NCI-H510A treated with DMSO at 0.1 percent for 48 hours (cell line): ENCODE measurements around the gene CEP72.
"Not testable (repeated sequence)": the region's sequence is repeated elsewhere in the genome, so short reads cannot be mapped to it uniquely, and the experiment has no call there.

Experiments
- DNase-seq: peaks from one replicate; lab custom pipeline; 2025; lab: John Stamatoyannopoulos, UW

Gene CEP72

GRCh38 chr5:617896-618295 is 5.8 kb downstream of the CEP72 start:
- no peak for DNase-seq

GRCh38 chr5:618450-618849 is 6.3 kb downstream of the CEP72 start:
- DNase-seq = no peak

GRCh38 chr5:619444-619843 is 7.3 kb downstream of the CEP72 start:
- no peak for DNase-seq

- no peak for DNase-seq
Measured at GRCh38 chr5:620152-620551, 8.0 kb downstream of the CEP72 start.

GRCh38 chr5:620586-621180 is 8.5 kb downstream of the CEP72 start:
- DNase-seq = no peak

GRCh38 chr5:621341-621761 is 9.2 kb downstream of the CEP72 start:
- DNase-seq = no peak

GRCh38 chr5:622359-622758 is 10.2 kb downstream of the CEP72 start:
- no peak for DNase-seq

- no peak for DNase-seq
Measured at GRCh38 chr5:622946-623522, 10.9 kb downstream of the CEP72 start.

- DNase-seq = no peak
Measured at GRCh38 chr5:623531-623930, 11.4 kb downstream of the CEP72 start.

GRCh38 chr5:624118-624950 is 12.2 kb downstream of the CEP72 start:
- no peak for DNase-seq

GRCh38 chr5:624951-625230 is 12.8 kb downstream of the CEP72 start:
- DNase-seq = no peak

- no peak for DNase-seq
Measured at GRCh38 chr5:625516-625915, 13.4 kb downstream of the CEP72 start.

- no peak for DNase-seq
Measured at GRCh38 chr5:626850-627249, 14.7 kb downstream of the CEP72 start.

GRCh38 chr5:627840-628239 is 15.7 kb downstream of the CEP72 start:
- no peak for DNase-seq

- DNase-seq = not testable (repeated sequence)
Measured at GRCh38 chr5:628351-629205, 16.4 kb downstream of the CEP72 start.

- no peak for DNase-seq
Measured at GRCh38 chr5:633501-633955, 21.4 kb downstream of the CEP72 start.

- DNase-seq = no peak
Measured at GRCh38 chr5:634191-634590, 22.1 kb downstream of the CEP72 start.

GRCh38 chr5:635306-636055 is 23.3 kb downstream of the CEP72 start:
- no peak for DNase-seq

GRCh38 chr5:636951-637350 is 24.8 kb downstream of the CEP72 start:
- no peak for DNase-seq

GRCh38 chr5:637581-638450 is 25.7 kb downstream of the CEP72 start:
- DNase-seq = no peak
